UCSD-AML1 (cell line): Measurements from ENCODE around the gene PRSS8.
"Not testable (repeated sequence)": the region's sequence is repeated elsewhere in the genome, so short reads cannot be mapped to it uniquely, and the experiment has no call there.

ENCODE experiments used
- DNase-seq: peaks from one replicate; lab custom pipeline; 2025; ENCODE audit not compliant: unreplicated experiment; lab: John Stamatoyannopoulos, UW

PRSS8 gene

GRCh38 chr16:31106509-31107464 is 28.7 kb downstream of the PRSS8 start:
- no peak for DNase-seq

GRCh38 chr16:31105677-31106213 is 29.8 kb downstream of the PRSS8 start:
- DNase-seq = peak; percentile 82

DNA sequence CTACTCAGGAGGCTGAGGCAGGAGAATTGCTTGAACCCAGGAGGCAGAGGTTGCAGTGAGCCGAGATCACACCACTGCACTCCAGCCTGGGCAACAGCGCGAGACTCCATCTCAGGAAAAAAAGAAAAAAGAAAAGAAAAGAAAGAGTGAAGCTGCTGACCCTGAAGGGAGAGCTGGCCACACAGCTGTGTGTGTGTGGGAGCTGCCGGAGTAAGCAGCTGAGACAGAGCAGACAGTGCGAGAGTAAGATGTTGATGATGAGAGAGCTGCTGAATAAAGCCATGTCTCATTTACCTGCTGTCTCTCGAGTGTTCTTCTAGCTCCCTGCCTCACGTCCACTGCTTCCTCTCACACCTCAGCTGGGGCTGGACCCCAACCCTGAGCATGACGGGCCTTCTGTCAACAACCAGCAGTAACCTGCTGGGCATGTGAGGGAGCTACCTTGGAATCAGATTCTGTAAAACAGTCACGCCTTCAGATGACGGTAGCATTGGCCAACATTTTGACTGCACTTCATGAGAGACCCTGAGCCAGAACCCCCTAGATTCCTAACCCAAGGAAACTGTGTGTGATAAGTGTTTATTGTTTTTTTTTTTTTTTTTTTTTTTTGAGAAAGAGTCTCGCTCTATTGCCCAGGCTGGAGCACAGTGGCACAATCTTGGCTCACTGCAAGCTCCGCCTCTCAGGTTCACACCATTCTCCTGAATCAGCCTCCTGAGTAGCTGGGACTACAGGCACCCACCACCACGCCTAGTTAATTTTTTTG is 34.5 kb downstream of the PRSS8 start:
- not testable (repeated sequence) for DNase-seq

GRCh38 chr16:31099860-31100638 is 35.5 kb downstream of the PRSS8 start:
- DNase-seq = no peak

DNA sequence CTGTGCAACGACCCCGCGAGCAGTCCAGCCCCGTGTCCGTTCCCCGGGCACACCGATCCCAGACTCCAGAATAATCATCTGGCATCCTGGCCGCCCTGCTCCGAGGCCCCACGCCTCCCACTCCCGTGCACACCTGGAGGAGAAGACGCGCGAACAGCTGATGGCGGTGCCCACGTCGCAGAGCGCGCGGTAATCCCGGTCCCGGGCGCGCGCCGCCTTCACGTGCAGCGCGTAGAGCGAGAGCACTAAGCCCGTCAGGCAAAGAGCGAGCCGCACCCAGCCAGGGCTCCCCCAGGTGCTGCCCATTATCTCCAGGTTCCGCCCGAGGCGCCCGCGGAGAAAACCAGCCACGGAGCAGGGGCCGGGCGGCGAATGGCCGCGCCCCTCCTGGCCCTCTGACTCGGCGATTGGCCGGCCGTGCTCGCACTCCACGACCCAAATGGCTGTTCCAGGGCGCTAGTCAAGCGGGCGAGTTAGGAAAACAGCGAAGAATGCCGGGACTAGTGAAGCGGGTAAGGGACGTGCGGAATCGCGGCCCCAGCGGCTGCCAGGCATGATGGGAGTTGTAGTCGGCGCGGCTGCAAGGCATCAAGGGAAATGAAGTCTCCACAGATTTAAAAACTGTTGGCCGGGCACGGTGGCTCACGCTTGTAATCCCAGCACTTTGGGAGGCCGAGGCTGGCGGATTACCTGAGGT is 41.0 kb downstream of the PRSS8 start, which contains the start of gene VKORC1:
VKORC1 (minus strand) TSS at position 374 of the 697 bp plus-strand sequence; CDS start at position 306, 68 bp downstream.
- peak; percentile 95 for DNase-seq

DNA sequence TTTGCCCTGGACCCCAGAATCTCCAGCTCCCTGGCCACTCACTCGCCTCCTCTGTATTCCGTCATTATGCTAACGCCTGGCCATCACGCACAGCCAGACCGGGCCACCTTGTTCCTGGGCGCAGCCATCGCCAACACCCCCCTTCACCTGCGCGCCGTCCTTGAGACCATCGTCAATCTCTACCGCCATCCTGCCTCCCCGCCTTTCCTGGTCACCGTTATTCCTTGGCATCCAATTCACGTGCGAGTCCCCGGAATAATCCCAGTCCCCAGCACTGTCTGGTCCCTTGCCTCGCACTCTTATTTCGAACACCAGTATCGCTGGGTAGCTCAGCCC is 41.5 kb downstream of the PRSS8 start:
- DNase-seq = no peak

DNA sequence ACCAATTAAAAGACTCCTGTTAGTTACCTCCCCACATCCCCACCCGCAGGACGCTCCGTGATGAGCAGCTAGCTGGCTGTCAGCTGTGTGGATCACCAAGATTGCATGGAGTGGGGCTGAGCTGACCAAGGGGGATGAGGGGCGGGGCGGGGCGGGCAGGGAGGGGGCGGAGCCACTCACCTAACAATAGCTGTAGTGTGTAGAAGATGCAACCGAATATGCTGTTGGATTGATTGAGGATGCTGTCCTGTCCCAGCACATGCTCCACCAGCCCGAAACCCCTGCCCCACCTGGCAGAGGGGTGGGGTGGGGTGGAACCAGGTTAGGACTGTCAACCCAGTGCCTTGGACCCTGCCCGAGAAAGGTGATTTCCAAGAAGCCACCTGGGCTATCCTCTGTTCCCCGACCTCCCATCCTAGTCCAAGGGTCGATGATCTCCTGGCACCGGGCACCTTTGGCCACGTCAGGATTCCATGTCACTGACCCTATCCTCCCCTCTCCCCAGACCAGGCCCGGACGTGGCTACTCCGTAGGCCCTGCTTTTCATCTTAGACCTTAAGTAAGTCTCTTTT is 42.3 kb downstream of the PRSS8 start:
- no peak for DNase-seq

GRCh38 chr16:31092330-31092729 is 43.2 kb downstream of the PRSS8 start:
- DNase-seq = no peak

- no peak for DNase-seq
Observed at GRCh38 chr16:31090540-31090939, 45.0 kb downstream of the PRSS8 start.

DNA sequence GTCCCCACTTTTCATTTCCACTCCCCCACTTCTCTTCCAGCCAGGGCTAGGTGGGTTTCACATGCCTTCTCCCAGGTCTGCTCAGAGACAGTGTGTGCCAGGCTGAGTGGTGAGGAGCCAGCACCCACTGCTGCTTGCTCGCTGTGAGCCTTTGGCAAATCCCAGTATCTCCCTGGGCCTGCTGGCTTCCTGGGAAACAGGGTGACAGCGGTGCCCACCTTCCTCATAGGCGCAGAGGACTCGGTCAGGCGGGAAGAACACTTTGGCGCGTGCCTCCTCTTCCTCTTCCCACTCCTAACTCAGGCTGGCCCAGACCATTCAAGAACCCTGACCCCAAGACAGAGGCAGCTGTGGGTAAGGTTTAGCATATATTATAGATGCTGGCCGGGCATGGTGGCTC is 46.3 kb downstream of the PRSS8 start:
- no peak for DNase-seq

GRCh38 chr16:31088459-31089183 is 46.9 kb downstream of the PRSS8 start, which contains the start of gene PRSS53:
Gene PRSS53, minus strand, starts transcription at chr16:31088943. Its CDS starts 134 bp downstream, at chr16:31088809.
- DNase-seq = no peak

DNA sequence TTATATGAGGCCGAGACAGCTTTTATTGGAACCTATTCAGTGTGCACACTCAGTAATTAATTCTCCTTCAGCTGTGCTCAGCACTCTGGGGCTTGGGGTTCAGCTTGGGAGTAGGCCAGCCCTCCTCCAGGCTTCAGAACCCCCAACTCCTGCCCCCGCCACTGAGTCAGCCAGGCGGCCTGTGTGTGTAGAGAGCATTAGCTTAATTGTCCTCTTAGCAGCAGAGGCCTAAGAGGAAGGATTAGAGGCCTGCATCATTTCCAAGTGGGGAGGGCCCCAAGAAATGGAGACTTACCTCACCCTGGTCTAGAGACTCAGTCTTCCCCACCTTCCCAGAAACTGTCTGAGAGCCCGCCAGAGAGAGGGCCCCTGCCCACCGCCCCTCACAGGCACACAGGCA is 47.6 kb downstream of the PRSS8 start:
- no peak for DNase-seq

- DNase-seq = no peak
Observed at GRCh38 chr16:31087481-31087880, 48.0 kb downstream of the PRSS8 start.

- no peak for DNase-seq
Observed at GRCh38 chr16:31086629-31086906, 49.0 kb downstream of the PRSS8 start.

- no peak for DNase-seq
Observed at GRCh38 chr16:31085873-31086628, 49.5 kb downstream of the PRSS8 start.

- no peak for DNase-seq
Observed at GRCh38 chr16:31085411-31085810, 50.1 kb downstream of the PRSS8 start.

GRCh38 chr16:31084584-31085302 is 50.8 kb downstream of the PRSS8 start:
- DNase-seq = no peak

DNA sequence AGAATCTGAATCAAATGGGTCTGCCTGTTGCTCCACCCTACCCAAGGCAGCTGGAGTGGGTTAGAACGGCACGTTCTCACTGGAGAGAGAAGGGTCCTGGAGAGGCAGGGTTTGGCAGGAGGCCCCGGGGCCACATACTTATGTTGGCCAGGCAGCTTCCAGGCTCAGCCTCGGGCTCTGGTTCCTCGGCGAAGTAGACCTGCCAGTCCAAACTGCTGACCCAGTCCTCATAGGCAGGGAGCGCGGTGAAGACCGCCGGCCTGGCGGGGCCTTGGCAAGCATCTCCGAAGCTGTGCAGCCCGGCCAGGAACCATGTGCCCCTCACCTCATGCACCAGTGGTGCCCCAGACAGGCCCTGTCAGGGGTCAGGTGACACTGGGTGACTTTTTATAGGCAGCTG is 51.5 kb downstream of the PRSS8 start:
- DNase-seq = no peak
